ENCODE results near the gene C16orf46. TPM values are rescaled to one million over a fixed set of nuclear protein-coding genes. Genes with fewer than 3 reads are reported as not detected.

C16orf46 gene
- total and polyA plus RNA-seq, 2 experiments from 2014 or later, result 1.0 to 1.9 TPM

DNA sequence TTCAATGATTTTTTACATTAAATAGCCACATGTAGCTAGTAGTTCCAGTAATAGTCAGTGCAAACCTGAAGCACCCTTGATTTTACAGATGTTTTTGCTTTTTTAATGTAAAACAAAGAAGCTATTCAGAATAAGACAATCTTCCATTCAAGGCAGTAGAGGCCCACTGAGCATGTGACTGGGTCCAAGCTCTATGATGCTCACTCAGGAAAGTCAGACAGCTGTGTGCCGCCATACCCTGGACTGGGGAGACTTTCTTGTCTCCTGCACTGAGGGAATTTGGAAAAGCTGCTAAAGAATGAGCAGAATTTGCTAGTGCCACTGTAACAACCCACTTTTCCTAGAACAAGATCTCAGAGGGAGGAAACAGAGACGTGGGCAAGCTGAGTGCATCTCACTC, 58.5 kb downstream of the C16orf46 start:
- Histone ChIP-seq H4K20me1 (ENCODE audit: insufficient read depth, poor library complexity, severe bottlenecking) (no peaks in the 10 kb centered on the region), H3K9me3 (ENCODE audit: low read depth) (no peaks in the 10 kb centered on the region), H3K27me3 (no peaks in the 10 kb centered on the region), H3K4me2 (no peak overlapping the region), H3K79me2 (no peaks in the 10 kb centered on the region), H3K27ac (no peak overlapping the region), H3K36me3 (replicated peaks; ENCODE audit: insufficient read depth, low read depth) (no peaks in the 10 kb centered on the region), H3K9me2 (replicated peaks; ENCODE audit: insufficient read depth) (no peaks in the 10 kb centered on the region), H3K4me1 (ENCODE audit: insufficient read depth) (no peaks in the 10 kb centered on the region), H3K4me3 (no peak overlapping the region), H2AFZ (no peak overlapping the region)
- no peak for DNase-seq (ENCODE audit: low spot score)
- WGBS (ENCODE audit: low lambda C conversion rate, missing lambda C conversion rate), result 92% methylated on average over 2 of the region's 2 CpGs
- TF ChIP-seq, protein P1, sequence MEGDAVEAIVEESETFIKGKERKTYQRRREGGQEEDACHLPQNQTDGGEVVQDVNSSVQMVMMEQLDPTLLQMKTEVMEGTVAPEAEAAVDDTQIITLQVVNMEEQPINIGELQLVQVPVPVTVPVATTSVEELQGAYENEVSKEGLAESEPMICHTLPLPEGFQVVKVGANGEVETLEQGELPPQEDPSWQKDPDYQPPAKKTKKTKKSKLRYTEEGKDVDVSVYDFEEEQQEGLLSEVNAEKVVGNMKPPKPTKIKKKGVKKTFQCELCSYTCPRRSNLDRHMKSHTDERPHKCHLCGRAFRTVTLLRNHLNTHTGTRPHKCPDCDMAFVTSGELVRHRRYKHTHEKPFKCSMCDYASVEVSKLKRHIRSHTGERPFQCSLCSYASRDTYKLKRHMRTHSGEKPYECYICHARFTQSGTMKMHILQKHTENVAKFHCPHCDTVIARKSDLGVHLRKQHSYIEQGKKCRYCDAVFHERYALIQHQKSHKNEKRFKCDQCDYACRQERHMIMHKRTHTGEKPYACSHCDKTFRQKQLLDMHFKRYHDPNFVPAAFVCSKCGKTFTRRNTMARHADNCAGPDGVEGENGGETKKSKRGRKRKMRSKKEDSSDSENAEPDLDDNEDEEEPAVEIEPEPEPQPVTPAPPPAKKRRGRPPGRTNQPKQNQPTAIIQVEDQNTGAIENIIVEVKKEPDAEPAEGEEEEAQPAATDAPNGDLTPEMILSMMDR (IDR thresholded peaks at IDR 0.05; ENCODE audit: poor library complexity), result no peak
- TF ChIP-seq EZH2phosphoT487 (IDR thresholded peaks at IDR 0.05; ENCODE audit: low read depth, severe bottlenecking, unreplicated experiment) (no peak), EZH2 (IDR thresholded peaks at IDR 0.05; ENCODE audit: borderline replicate concordance) (no peak)

GRCh38 chr16:81014672-81015071, 62.4 kb downstream of the C16orf46 start:
- Histone ChIP-seq H3K27ac (no peak overlapping the region), H3K9me3 (ENCODE audit: low read depth) (no peaks in the 10 kb centered on the region), H3K36me3 (replicated peaks; ENCODE audit: insufficient read depth, low read depth) (no peaks in the 10 kb centered on the region), H3K4me1 (ENCODE audit: insufficient read depth) (no peaks in the 10 kb centered on the region), H3K9me2 (replicated peaks; ENCODE audit: insufficient read depth) (no peaks in the 10 kb centered on the region), H3K79me2 (peaks cover under 1% of the 10 kb centered on the region), H4K20me1 (ENCODE audit: insufficient read depth, poor library complexity, severe bottlenecking) (no peaks in the 10 kb centered on the region), H3K27me3 (no peaks in the 10 kb centered on the region), H2AFZ (no peak overlapping the region), H3K4me3 (no peak overlapping the region), H3K4me2 (no peak overlapping the region)
- no peak for DNase-seq (ENCODE audit: low spot score)
- WGBS (ENCODE audit: low lambda C conversion rate, missing lambda C conversion rate), result 100% methylated on average over 2 of the region's 2 CpGs
- TF ChIP-seq EZH2 (IDR thresholded peaks at IDR 0.05; ENCODE audit: borderline replicate concordance) (no peak), EZH2phosphoT487 (IDR thresholded peaks at IDR 0.05; ENCODE audit: low read depth, severe bottlenecking, unreplicated experiment) (no peak)
- TF ChIP-seq, protein P1 (IDR thresholded peaks at IDR 0.05; ENCODE audit: poor library complexity), result no peak

DNA sequence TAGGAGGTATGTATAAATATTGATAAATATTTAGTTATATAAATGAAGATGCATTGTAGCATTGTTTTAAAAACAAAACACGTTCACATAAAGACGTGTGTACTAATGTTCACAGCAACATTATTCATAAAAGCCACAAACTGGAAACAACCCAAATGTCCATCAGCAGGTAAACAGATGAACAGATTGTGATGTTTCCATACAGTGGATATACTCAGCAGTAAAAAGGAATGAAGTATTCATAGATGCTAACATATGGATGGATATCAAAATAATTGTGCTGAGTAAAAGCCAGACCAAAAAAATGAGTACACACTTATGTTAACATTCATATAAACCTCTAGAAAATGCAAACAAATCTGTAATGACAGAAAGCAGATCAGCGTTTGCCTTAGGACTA, 64.1 kb downstream of the C16orf46 start:
- 92% methylated on average over 3 of the region's 3 CpGs for WGBS (ENCODE audit: low lambda C conversion rate, missing lambda C conversion rate)
- no peak for TF ChIP-seq EZH2 (IDR thresholded peaks at IDR 0.05; ENCODE audit: borderline replicate concordance)
- no peak for TF ChIP-seq EZH2phosphoT487 (IDR thresholded peaks at IDR 0.05; ENCODE audit: low read depth, severe bottlenecking, unreplicated experiment)
- TF ChIP-seq, protein P1 (IDR thresholded peaks at IDR 0.05; ENCODE audit: poor library complexity), result no peak

More for the DNA sequence above, 64.1 kb downstream of the C16orf46 start:
- no peak for DNase-seq (ENCODE audit: low spot score)
- Histone ChIP-seq H3K36me3 (replicated peaks; ENCODE audit: insufficient read depth, low read depth) (no peaks in the 10 kb centered on the region), H2AFZ (no peak overlapping the region), H3K27ac (no peak overlapping the region), H3K27me3 (no peaks in the 10 kb centered on the region), H3K4me3 (no peak overlapping the region), H3K79me2 (peaks cover 17% of the 10 kb centered on the region), H4K20me1 (ENCODE audit: insufficient read depth, poor library complexity, severe bottlenecking) (no peaks in the 10 kb centered on the region), H3K4me2 (no peak overlapping the region), H3K4me1 (ENCODE audit: insufficient read depth) (no peaks in the 10 kb centered on the region), H3K9me3 (ENCODE audit: low read depth) (no peaks in the 10 kb centered on the region), H3K9me2 (replicated peaks; ENCODE audit: insufficient read depth) (no peaks in the 10 kb centered on the region)

Small RNA genes within 50 kb of the gene (small RNA-seq; reads per million reads assigned to genes)
- not detected for gene AC092718.3
- not detected for gene RNU6-1191P

Other genes starting within 250 kb of the C16orf46 start
- 47.4 and 77.6 TPM in 2 replicates for gene CMC2, start 70.4 kb downstream of the C16orf46 start, total RNA-seq
- gene CMC2, start 70.4 kb downstream of the C16orf46 start, polyA plus RNA-seq, result 132 and 133 TPM in 2 replicates
- 13.6 and 14.2 TPM in 2 replicates for gene CENPN, start 70.0 kb downstream of the C16orf46 start, total RNA-seq
- gene CENPN, start 70.0 kb downstream of the C16orf46 start, polyA plus RNA-seq, result 16.4 and 16.8 TPM in 2 replicates
- 50.8 and 58.4 TPM in 2 replicates for gene ATMIN, start 41.4 kb downstream of the C16orf46 start, total RNA-seq
- 30.7 and 35.6 TPM in 2 replicates for gene ATMIN, start 41.4 kb downstream of the C16orf46 start, polyA plus RNA-seq
- gene GCSH, start 19.2 kb upstream of the C16orf46 start, total RNA-seq, result 44.3 and 53.6 TPM in 2 replicates
- 71.7 and 83.1 TPM in 2 replicates for gene GCSH, start 19.2 kb upstream of the C16orf46 start, polyA plus RNA-seq
- 2.0 and 2.4 TPM in 2 replicates for gene BCO1, start 161.5 kb upstream of the C16orf46 start, total RNA-seq
- 1.4 and 1.6 TPM in 2 replicates for gene BCO1, start 161.5 kb upstream of the C16orf46 start, polyA plus RNA-seq
- 10.9 TPM in 2 replicates for gene GAN, start 237.7 kb upstream of the C16orf46 start, total RNA-seq
- gene GAN, start 237.7 kb upstream of the C16orf46 start, polyA plus RNA-seq, result 2.1 and 3.4 TPM in 2 replicates